Stimulated activated CD8-positive, alpha-beta memory T cell treated with anti-CD3 and anti-CD28 coated beads, Interleukin-15, amount 100 ng/mL, for 1 hour (primary cell): ENCODE data around the gene ZNF740.
"Not testable (repeated sequence)": the region's sequence is repeated elsewhere in the genome, so short reads cannot be mapped to it uniquely, and the experiment has no call there.

ENCODE experiments used
- DNase-seq: peaks from one replicate; pipeline ENCODE4 v3.0.0-alpha.2; 2020; ENCODE audit warnings: low read depth

The ZNF740 gene

GRCh38 chr12:53180220-53180930, at the start of gene ZNF740, which contains the start of gene CSAD:
TSS of gene ZNF740 (plus strand) at chr12:53180722. CDS start at chr12:53181984, 1,262 bp downstream.
TSS of gene CSAD (minus strand) at chr12:53180925. CDS start at chr12:53173470, 7,455 bp downstream.
- peak; percentile 94 for DNase-seq

GRCh38 chr12:53131844-53132243, 48.7 kb upstream of the ZNF740 start:
- no peak for DNase-seq

- DNase-seq = no peak
Measured at GRCh38 chr12:53133722-53134121, 46.8 kb upstream of the ZNF740 start.

GRCh38 chr12:53143355-53143754, 37.2 kb upstream of the ZNF740 start:
- DNase-seq = no peak

- DNase-seq = no peak
Measured at GRCh38 chr12:53145383-53146260, 34.9 kb upstream of the ZNF740 start.

- no peak for DNase-seq
Measured at GRCh38 chr12:53147181-53147580, 33.3 kb upstream of the ZNF740 start.

GRCh38 chr12:53147653-53148052, 32.9 kb upstream of the ZNF740 start:
- no peak for DNase-seq

- no peak for DNase-seq
Measured at GRCh38 chr12:53151039-53151438, 29.5 kb upstream of the ZNF740 start.

- no peak for DNase-seq
Measured at GRCh38 chr12:53152390-53152789, 28.1 kb upstream of the ZNF740 start.

GRCh38 chr12:53159195-53159839, 21.2 kb upstream of the ZNF740 start:
- DNase-seq = peak; percentile 88

GRCh38 chr12:53160000-53160399, 20.5 kb upstream of the ZNF740 start:
- no peak for DNase-seq

- no peak for DNase-seq
Measured at GRCh38 chr12:53160673-53161072, 19.8 kb upstream of the ZNF740 start.

GRCh38 chr12:53161119-53161911, 19.2 kb upstream of the ZNF740 start:
- DNase-seq = no peak

GRCh38 chr12:53163008-53163407, 17.5 kb upstream of the ZNF740 start:
- DNase-seq = not testable (repeated sequence)

GRCh38 chr12:53166837-53167236, 13.7 kb upstream of the ZNF740 start:
- DNase-seq = no peak

GRCh38 chr12:53169644-53170043, 10.9 kb upstream of the ZNF740 start:
- no peak for DNase-seq

- DNase-seq = no peak
Measured at GRCh38 chr12:53170215-53170614, 10.3 kb upstream of the ZNF740 start.

GRCh38 chr12:53170876-53171724, 9.4 kb upstream of the ZNF740 start:
- no peak for DNase-seq

GRCh38 chr12:53171725-53172329, 8.7 kb upstream of the ZNF740 start:
- DNase-seq = no peak

GRCh38 chr12:53172352-53172751, 8.2 kb upstream of the ZNF740 start:
- no peak for DNase-seq
